CD14-positive monocyte (primary cell): ENCODE measurements around the gene HIF1AN. TPM values are rescaled to one million over a fixed set of nuclear protein-coding genes. Genes with fewer than 3 reads are reported as not detected.

Experiments
- DNase-seq, 3 donors: peaks; one replicate each; pipeline ENCODE4 v3.0.0-alpha.2; 2011 to 2022
- H2AFZ ChIP-seq: 2 replicates; pipeline ENCODE4 v1.6.0; 2012; ENCODE audit warnings: mild to moderate bottlenecking, low read depth, low read length, inconsistent platforms; ENCODE audit not compliant: insufficient read depth, poor library complexity, severe bottlenecking
- H3K27ac ChIP-seq, 2 donors: 1 replicate in 1 of 2; 2 replicates in 1 of 2; pipeline ENCODE4 v1.5.1; 2012 to 2013; ENCODE audit warnings: low read length in 2 of 2, control low read depth in 1 of 2, inconsistent platforms in 1 of 2, low read depth in 1 of 2, mild to moderate bottlenecking in 1 of 2
- H3K27me3 ChIP-seq, 2 donors: one replicate each; pipeline versions ENCODE4 v1.6.0 to v1.6.1; 2011 to 2013; ENCODE audit warnings: low read length in 2 of 2; ENCODE audit not compliant: control insufficient read depth in 2 of 2, insufficient read depth in 2 of 2
- H3K36me3 ChIP-seq, 2 donors: replicated peaks in 1 of 2; 1 replicate in 1 of 2; 2 replicates in 1 of 2; pipeline versions ENCODE4 v1.5.1 to v1.6.1; 2012 to 2013; ENCODE audit warnings: low read length in 2 of 2, control low read depth in 1 of 2, inconsistent platforms in 1 of 2, mild to moderate bottlenecking in 1 of 2; ENCODE audit not compliant: insufficient read depth in 2 of 2, control insufficient read depth in 1 of 2
- H3K4me1 ChIP-seq, 2 donors: 1 replicate in 1 of 2; 2 replicates in 1 of 2; pipeline versions ENCODE4 v1.5.1 to v1.6.1; 2012 to 2013; ENCODE audit warnings: low read length in 2 of 2, control low read depth in 1 of 2, inconsistent platforms in 1 of 2, mild to moderate bottlenecking in 1 of 2, moderate library complexity in 1 of 2; ENCODE audit not compliant: insufficient read depth in 2 of 2, control insufficient read depth in 1 of 2
- H3K4me2 ChIP-seq: replicated peaks from 2 replicates; pipeline ENCODE3; 2012; ENCODE audit warnings: low read length, moderate library complexity, mild to moderate bottlenecking; ENCODE audit not compliant: poor library complexity, severe bottlenecking; ENCODE audit errors: extremely low read depth
- H3K4me3 ChIP-seq, 3 experiments: fragments of 200-600 bp in 1 of 3; sonication (generic) in 1 of 3; replicated peaks in 1 of 3; 1 replicate in 2 of 3; 2 replicates in 1 of 3; pipeline ENCODE4 v1.5.1; 2011 to 2013; ENCODE audit warnings: low read length in 3 of 3, mild to moderate bottlenecking in 3 of 3, control low read depth in 2 of 3, low read depth in 2 of 3, inconsistent platforms in 1 of 3, moderate library complexity in 1 of 3
- H3K79me2 ChIP-seq: 2 replicates; pipeline ENCODE4 v1.6.0; 2012; ENCODE audit warnings: mild to moderate bottlenecking, control low read depth, inconsistent platforms, low read length, moderate library complexity; ENCODE audit not compliant: insufficient read depth
- H3K9ac ChIP-seq: 2 replicates; pipeline ENCODE4 v1.6.0; 2017; ENCODE audit warnings: low read length, mild to moderate bottlenecking; ENCODE audit not compliant: insufficient read depth, poor library complexity, severe bottlenecking
- H3K9me3 ChIP-seq, 2 donors: replicated peaks in 1 of 2; 1 replicate in 1 of 2; 2 replicates in 1 of 2; pipeline versions ENCODE4 v1.5.1 to v1.6.1; 2012 to 2013; ENCODE audit warnings: low read length in 2 of 2, control low read depth in 1 of 2; ENCODE audit not compliant: control insufficient read depth in 1 of 2, insufficient read depth in 1 of 2
- H4K20me1 ChIP-seq: 2 replicates; pipeline ENCODE4 v1.6.0; 2012; ENCODE audit warnings: mild to moderate bottlenecking, low read length, control low read depth, moderate library complexity; ENCODE audit not compliant: insufficient read depth
- H3K27ac Mint-ChIP-seq, 7 donors: one replicate each; pipeline ENCODE4 v1.8.0; 2020; ENCODE audit warnings: mild to moderate bottlenecking in 7 of 7, mixed read lengths in 7 of 7, moderate library complexity in 6 of 7, inconsistent platforms in 2 of 7
- H3K27me3 Mint-ChIP-seq, 3 donors: one replicate each; pipeline ENCODE4 v1.8.0; 2021 to 2022; ENCODE audit warnings: low read depth in 3 of 3, mild to moderate bottlenecking in 3 of 3, mixed read lengths in 3 of 3, moderate library complexity in 3 of 3, inconsistent platforms in 1 of 3
- H3K36me3 Mint-ChIP-seq, 2 donors: one replicate each; pipeline ENCODE4 v1.8.0; 2020; ENCODE audit warnings: mixed read lengths in 2 of 2, inconsistent platforms in 1 of 2, mild to moderate bottlenecking in 1 of 2
- H3K4me1 Mint-ChIP-seq: one replicate; pipeline ENCODE4 v1.8.0; 2020; ENCODE audit warnings: mild to moderate bottlenecking, mixed read lengths
- H3K4me3 Mint-ChIP-seq, 2 donors: one replicate each; pipeline ENCODE4 v1.8.0; 2020; ENCODE audit warnings: mild to moderate bottlenecking in 2 of 2, mixed read lengths in 2 of 2, moderate library complexity in 1 of 2
- H3K9me3 Mint-ChIP-seq, 7 donors: one replicate each; pipeline ENCODE4 v1.8.0; 2020 to 2022; ENCODE audit warnings: mixed read lengths in 7 of 7, mild to moderate bottlenecking in 6 of 7, moderate library complexity in 6 of 7, inconsistent platforms in 2 of 7
- WGBS: methylation state at CpG from one replicate; pipeline ENCODE4 v1.1.5; 2013; ENCODE audit warnings: missing lambda C conversion rate; ENCODE audit not compliant: insufficient coverage; 5-methylcytosine and 5-hydroxymethylcytosine counted together
- intact Hi-C, 2 donors: fragments of 100-400 bp; cut with micrococcal nuclease; formaldehyde crosslinking; loops; one replicate each; pipeline versions ENCODE4 v1.15.0 to v1.15.1; 2023
- polyA plus RNA-seq, 3 donors: library from polyadenylated mRNA; depleted of rRNA in 1 of 3; unstranded in 2 of 3; stranded (reverse) in 1 of 3; fragments of 300-500 nt in 2 of 3; fragments of >200 nt in 1 of 3; fragmentation: Illumina TruSeq in 2 of 3; gene quantifications; 1 replicate in 2 of 3; 2 replicates in 1 of 3; pipeline ENCODE4 v1.2.3, GENCODE V29; 2012 to 2021
- TF ChIP-seq, protein P1 (sequence below): fragments of 200-600 bp; IDR thresholded peaks from one replicate; pipeline ENCODE4 v1.8.0; 2022; ENCODE audit warnings: antibody characterized with exemption, mild to moderate bottlenecking

Gene HIF1AN
- polyA plus RNA-seq, 3 donors, result 8.5 to 25.3 (median 17.2) TPM

DNA sequence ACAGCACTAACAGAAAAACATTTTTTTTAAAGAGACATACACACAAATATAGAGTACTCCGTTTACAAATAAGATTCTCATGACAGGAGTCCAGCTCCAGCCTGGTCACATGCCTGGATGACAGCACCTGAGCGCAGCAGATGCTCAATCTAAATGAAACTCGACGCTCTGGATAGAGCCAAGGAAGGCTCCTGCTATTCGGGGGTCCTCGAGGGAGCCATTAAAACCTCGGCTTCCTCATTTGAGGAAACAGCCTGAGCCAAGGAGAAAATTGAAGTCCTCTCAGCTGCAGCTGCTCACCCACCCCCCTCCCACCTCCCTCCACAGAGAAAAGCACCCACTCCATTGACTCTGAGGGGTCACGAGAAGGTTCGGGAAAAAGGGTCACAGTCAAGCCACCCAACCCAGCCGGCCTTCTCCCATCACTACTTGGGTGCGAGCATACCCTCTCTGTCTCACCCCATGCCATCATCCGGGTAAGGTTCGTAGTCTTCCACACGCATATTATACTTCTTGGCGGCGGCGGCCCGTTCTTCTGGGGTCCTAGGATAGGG, 6.7 kb upstream of the HIF1AN start:
- intact Hi-C loops, result no loop called here

DNA sequence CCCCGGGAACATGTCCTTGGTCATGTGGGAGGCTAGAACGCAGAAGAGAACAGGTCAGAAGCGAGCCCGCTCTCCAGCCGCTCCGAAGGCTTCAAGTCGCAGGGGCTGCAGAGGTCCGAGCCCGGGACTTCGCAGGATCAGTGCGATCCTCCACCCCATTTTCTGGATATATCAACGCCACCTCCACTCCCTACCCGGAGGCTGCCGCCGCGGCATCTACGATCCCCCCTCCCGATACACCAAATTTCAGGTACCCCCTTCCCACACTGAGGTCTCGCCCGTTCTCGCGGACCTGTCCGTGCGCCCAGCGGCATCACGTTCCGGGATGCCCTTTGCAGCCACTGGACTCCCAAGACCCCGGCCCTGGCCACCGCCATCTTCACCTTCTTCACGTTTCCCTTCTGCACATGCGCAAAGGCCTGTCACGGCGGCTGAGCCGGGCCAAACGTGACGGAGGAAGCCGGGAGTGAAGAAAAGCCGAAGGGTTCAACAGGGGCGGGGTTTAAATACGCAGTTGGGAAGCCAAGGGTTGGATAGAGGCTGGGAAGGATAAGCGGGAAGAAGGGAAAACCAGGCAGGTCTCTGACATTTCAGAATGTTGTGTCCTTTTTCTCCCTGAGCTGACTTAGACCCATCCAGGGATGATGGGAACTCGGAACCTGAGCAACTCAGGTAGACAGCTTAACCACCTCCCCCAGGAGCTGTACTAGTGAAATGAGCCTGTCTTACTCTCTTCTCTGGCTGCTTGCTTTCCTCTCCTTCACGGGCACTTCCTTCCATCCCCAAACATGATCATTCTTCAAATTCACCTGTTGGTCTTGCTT, 6.1 kb upstream of the HIF1AN start, which contains the start of gene NDUFB8:
Gene NDUFB8, minus strand, starts transcription at position 397 of the 824 bp plus-strand sequence. Its CDS starts 20 bp downstream, at position 377.
- Histone ChIP-seq H4K20me1 (no peaks in the 10 kb centered on the region), H3K4me2 (peak within 1 kb of the TSS; percentile 96), H3K4me1 (peaks cover 15 to 20% of the 10 kb centered on the region in 2 donors), H3K4me3 (peak within 1 kb of the TSS; percentile 87 to 99 (median 94)), H3K9ac (peak within 1 kb of the TSS; percentile 80), H3K36me3 (peaks cover 25 to 28% of the 10 kb centered on the region in 2 donors), H2AFZ (peak within 1 kb of the TSS; percentile 94), H3K79me2 (peaks cover 25% of the 10 kb centered on the region), H3K27me3 (no peaks in the 10 kb centered on the region), H3K27ac (peak within 1 kb of the TSS; percentile 31 to 82), H3K9me3 (no peaks in the 10 kb centered on the region)
- under 1% methylated on average over 36 of the region's 43 CpGs for WGBS
- H3K27me3 Mint-ChIP-seq, result peaks cover 0 to 4% (median 0%) of the 10 kb centered on the region in 3 donors
- H3K9me3 Mint-ChIP-seq, result peaks cover 0 to 5% (median 0%) of the 10 kb centered on the region in 7 donors
- peak; percentile 68 to 77 (median 73) for DNase-seq
- H3K36me3 Mint-ChIP-seq, result peaks cover 25 to 26% of the 10 kb centered on the region in 2 donors
- intact Hi-C loops, result no loop called here
- peaks cover 18% of the 10 kb centered on the region for H3K4me1 Mint-ChIP-seq
- peak within 1 kb of the TSS; percentile 100 for H3K4me3 Mint-ChIP-seq
- H3K27ac Mint-ChIP-seq, result peak within 1 kb of the TSS; percentile 82 to 99 (median 94)
- TF ChIP-seq, protein P1, sequence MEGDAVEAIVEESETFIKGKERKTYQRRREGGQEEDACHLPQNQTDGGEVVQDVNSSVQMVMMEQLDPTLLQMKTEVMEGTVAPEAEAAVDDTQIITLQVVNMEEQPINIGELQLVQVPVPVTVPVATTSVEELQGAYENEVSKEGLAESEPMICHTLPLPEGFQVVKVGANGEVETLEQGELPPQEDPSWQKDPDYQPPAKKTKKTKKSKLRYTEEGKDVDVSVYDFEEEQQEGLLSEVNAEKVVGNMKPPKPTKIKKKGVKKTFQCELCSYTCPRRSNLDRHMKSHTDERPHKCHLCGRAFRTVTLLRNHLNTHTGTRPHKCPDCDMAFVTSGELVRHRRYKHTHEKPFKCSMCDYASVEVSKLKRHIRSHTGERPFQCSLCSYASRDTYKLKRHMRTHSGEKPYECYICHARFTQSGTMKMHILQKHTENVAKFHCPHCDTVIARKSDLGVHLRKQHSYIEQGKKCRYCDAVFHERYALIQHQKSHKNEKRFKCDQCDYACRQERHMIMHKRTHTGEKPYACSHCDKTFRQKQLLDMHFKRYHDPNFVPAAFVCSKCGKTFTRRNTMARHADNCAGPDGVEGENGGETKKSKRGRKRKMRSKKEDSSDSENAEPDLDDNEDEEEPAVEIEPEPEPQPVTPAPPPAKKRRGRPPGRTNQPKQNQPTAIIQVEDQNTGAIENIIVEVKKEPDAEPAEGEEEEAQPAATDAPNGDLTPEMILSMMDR, result no peak

More for the DNA sequence above, 6.7 kb upstream of the HIF1AN start:
- H3K27ac Mint-ChIP-seq, result peak overlapping the region; percentile 82 to 99 (median 94)
- Histone ChIP-seq H3K4me3 (peak overlapping the region; percentile 87 to 99 (median 94)), H3K36me3 (peaks cover 32 to 35% of the 10 kb centered on the region in 2 donors), H3K4me1 (peaks cover 15 to 20% of the 10 kb centered on the region in 2 donors), H3K9ac (peak overlapping the region; percentile 80), H2AFZ (peak overlapping the region; percentile 94), H3K9me3 (no peaks in the 10 kb centered on the region), H3K27ac (peak overlapping the region; percentile 31 to 82), H3K27me3 (no peaks in the 10 kb centered on the region), H3K4me2 (peak overlapping the region; percentile 96), H4K20me1 (no peaks in the 10 kb centered on the region), H3K79me2 (peaks cover 25% of the 10 kb centered on the region)
- peaks cover 0 to 5% (median 0%) of the 10 kb centered on the region in 7 donors for H3K9me3 Mint-ChIP-seq
- H3K36me3 Mint-ChIP-seq, result peaks cover 32 to 33% of the 10 kb centered on the region in 2 donors
- peak in 2 of 3 donors; percentile 5 to 12 for DNase-seq
- peaks cover 18% of the 10 kb centered on the region for H3K4me1 Mint-ChIP-seq
- under 1% methylated on average over 15 of the region's 18 CpGs for WGBS
- TF ChIP-seq, protein P1, result no peak
- peaks cover 0 to 4% (median 0%) of the 10 kb centered on the region in 3 donors for H3K27me3 Mint-ChIP-seq
- peak overlapping the region; percentile 100 for H3K4me3 Mint-ChIP-seq
